22Rv1 (cell line): ENCODE data around the gene PRR33.

Source experiments
- ZFX ChIP-seq: fragments of 450-650 bp; IDR thresholded peaks from 2 replicates; pipeline ENCODE4 v1.6.1; 2017; ENCODE audit warnings: antibody characterized with exemption, borderline replicate concordance
- TF ChIP-seq, protein P1 (sequence below): fragments of 450-650 bp; IDR thresholded peaks from 2 replicates; pipeline ENCODE4 v1.5.1; 2017; ENCODE audit warnings: mild to moderate bottlenecking

- TF ChIP-seq, protein P1, sequence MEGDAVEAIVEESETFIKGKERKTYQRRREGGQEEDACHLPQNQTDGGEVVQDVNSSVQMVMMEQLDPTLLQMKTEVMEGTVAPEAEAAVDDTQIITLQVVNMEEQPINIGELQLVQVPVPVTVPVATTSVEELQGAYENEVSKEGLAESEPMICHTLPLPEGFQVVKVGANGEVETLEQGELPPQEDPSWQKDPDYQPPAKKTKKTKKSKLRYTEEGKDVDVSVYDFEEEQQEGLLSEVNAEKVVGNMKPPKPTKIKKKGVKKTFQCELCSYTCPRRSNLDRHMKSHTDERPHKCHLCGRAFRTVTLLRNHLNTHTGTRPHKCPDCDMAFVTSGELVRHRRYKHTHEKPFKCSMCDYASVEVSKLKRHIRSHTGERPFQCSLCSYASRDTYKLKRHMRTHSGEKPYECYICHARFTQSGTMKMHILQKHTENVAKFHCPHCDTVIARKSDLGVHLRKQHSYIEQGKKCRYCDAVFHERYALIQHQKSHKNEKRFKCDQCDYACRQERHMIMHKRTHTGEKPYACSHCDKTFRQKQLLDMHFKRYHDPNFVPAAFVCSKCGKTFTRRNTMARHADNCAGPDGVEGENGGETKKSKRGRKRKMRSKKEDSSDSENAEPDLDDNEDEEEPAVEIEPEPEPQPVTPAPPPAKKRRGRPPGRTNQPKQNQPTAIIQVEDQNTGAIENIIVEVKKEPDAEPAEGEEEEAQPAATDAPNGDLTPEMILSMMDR = no peak
- TF ChIP-seq ZFX = no peak
Observed at GRCh38 chr11:1927848-1928469, 36.3 kb upstream of the PRR33 start.
